Breast epithelium (tissue), 3 donors: ENCODE measurements around the gene DOLPP1.

Experiments
- CTCF ChIP-seq, 3 donors: fragments of 450-650 bp; IDR thresholded peaks; one replicate each; pipeline ENCODE4 v1.5.1; 2016 to 2017; ENCODE audit warnings: antibody characterized with exemption in 3 of 3, mild to moderate bottlenecking in 3 of 3, moderate library complexity in 3 of 3
- POLR2A ChIP-seq: fragments of 450-650 bp; IDR thresholded peaks from one replicate; pipeline ENCODE4 v1.6.1; 2016; ENCODE audit warnings: antibody characterized with exemption, mild to moderate bottlenecking, moderate library complexity
- POLR2AphosphoS5 ChIP-seq, 3 donors: sonication (generic); formaldehyde crosslinking; IDR thresholded peaks; one replicate each; pipeline ENCODE4 v1.6.1; 2017; ENCODE audit warnings: antibody characterized with exemption in 3 of 3

- TF ChIP-seq CTCF (IDR thresholded peaks at IDR 0.05) (no peak), POLR2AphosphoS5 (IDR thresholded peaks at IDR 0.05) (no peak), POLR2A (no peak)
Measured at GRCh38 chr9:129111528-129112151, 30.7 kb downstream of the DOLPP1 start.
